Measurements from ENCODE around the gene DLG2.

- TF ChIP-seq CTCF (IDR thresholded peaks at IDR 0.05) (no peak), POLR2A (IDR thresholded peaks at IDR 0.05) (no peak)
Observed at GRCh38 chr11:84230402-84230801, 1396.7 kb downstream of the DLG2 start.
